ENCODE results near the gene MFAP3. TPM values are rescaled to one million over a fixed set of nuclear protein-coding genes. Genes with fewer than 3 reads are reported as not detected.

Gene MFAP3
- total and polyA plus RNA-seq, 2 donors (not counting 3 experiments of a cell fraction or from before 2014, with no cell fraction given): 19.5 to 35.3 TPM

DNA sequence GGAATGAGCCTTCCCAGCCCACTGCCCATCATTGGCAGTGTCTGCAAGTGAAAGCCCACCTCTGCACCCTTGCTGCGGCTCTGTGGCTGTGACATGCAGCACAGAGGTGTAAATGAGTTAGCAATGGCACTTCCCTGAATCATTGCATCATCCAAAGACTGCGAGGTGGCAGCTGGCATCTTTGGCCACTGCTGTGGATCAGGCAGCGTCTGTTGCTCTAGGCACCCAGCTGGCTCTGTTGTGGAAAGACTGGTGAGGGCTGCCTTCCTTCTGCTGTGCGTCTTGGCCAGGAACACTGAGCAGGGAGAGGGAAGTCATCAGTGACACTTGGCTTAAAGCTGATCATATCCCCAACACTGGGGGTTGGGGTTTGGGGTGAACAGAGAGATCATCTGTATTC lies 64.5 kb downstream of the MFAP3 start:
- H3K4me2 ChIP-seq (ENCODE audit: insufficient read depth, low read length): no peak overlapping the region
- no peak overlapping the region for H3K4me3 ChIP-seq (replicated peaks in 1 of 3; ENCODE audit: insufficient read depth in 1 of 3, low read depth in 1 of 3, low read length in 3 of 3)
- no peaks in the 10 kb centered on the region for H4K20me1 ChIP-seq (replicated peaks; ENCODE audit: control insufficient read depth, extremely low read depth, insufficient read depth, low read length)
- ChIA-PET CTCF (interaction anchor here (0.7 to 2.0 kb wide), 4 partner anchors 11 to 418 kb away, joined by 3 to 4 read pairs (median 3); no protein-coding TSS in a partner anchor), POLR2A (no interaction called here)
- FAIRE-seq (no peak), DNase-seq (ENCODE audit: low read depth, low spot score) (no peak)
- H3K9ac ChIP-seq (replicated peaks; ENCODE audit: extremely low read depth, insufficient read depth, low read length): no peak overlapping the region
- intact Hi-C loops (cut with micrococcal nuclease): no loop called here
- no peak for TF ChIP-seq JUN (IDR thresholded peaks at IDR 0.05; ENCODE audit: borderline replicate concordance, insufficient read depth, insufficient read length, low read depth)
- no peak for TF ChIP-seq EZH2 (IDR thresholded peaks at IDR 0.05; ENCODE audit: borderline replicate concordance, low read depth, low read length, severe bottlenecking)
- no peak for TF ChIP-seq FOS (IDR thresholded peaks at IDR 0.05; ENCODE audit: borderline replicate concordance, insufficient read depth, low read length)
- TF ChIP-seq POLR2A (IDR thresholded peaks at IDR 0.05; ENCODE audit: low read depth, low read length): no peak
- TF ChIP-seq GATA2 (IDR thresholded peaks at IDR 0.05; ENCODE audit: insufficient read depth, insufficient read length, low read depth, low read length): no peak
- no peak for TF ChIP-seq MYC (IDR thresholded peaks at IDR 0.05; ENCODE audit: low read depth, low read length)
- TF ChIP-seq POLR2AphosphoS5 (IDR thresholded peaks at IDR 0.05; ENCODE audit: insufficient read depth, low read depth, low read length): no peak
- TF ChIP-seq, protein P1, sequence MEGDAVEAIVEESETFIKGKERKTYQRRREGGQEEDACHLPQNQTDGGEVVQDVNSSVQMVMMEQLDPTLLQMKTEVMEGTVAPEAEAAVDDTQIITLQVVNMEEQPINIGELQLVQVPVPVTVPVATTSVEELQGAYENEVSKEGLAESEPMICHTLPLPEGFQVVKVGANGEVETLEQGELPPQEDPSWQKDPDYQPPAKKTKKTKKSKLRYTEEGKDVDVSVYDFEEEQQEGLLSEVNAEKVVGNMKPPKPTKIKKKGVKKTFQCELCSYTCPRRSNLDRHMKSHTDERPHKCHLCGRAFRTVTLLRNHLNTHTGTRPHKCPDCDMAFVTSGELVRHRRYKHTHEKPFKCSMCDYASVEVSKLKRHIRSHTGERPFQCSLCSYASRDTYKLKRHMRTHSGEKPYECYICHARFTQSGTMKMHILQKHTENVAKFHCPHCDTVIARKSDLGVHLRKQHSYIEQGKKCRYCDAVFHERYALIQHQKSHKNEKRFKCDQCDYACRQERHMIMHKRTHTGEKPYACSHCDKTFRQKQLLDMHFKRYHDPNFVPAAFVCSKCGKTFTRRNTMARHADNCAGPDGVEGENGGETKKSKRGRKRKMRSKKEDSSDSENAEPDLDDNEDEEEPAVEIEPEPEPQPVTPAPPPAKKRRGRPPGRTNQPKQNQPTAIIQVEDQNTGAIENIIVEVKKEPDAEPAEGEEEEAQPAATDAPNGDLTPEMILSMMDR (IDR thresholded peaks at IDR 0.05; ENCODE audit: extremely low read depth in 1 of 2, insufficient read depth in 1 of 2, low read depth in 1 of 2, low read length in 2 of 2): no peak
- TF ChIP-seq, protein P2, sequence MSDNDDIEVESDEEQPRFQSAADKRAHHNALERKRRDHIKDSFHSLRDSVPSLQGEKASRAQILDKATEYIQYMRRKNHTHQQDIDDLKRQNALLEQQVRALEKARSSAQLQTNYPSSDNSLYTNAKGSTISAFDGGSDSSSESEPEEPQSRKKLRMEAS (IDR thresholded peaks at IDR 0.05; ENCODE audit: insufficient read depth, insufficient read length): no peak
- no peaks in the 10 kb centered on the region for H3K9me1 ChIP-seq (replicated peaks; ENCODE audit: control insufficient read depth, extremely low read depth, insufficient read depth, low read length)
- H3K79me2 ChIP-seq (ENCODE audit: control insufficient read depth, insufficient read depth, low read length): no peaks in the 10 kb centered on the region
- H3K9me3 ChIP-seq (replicated peaks; ENCODE audit: control insufficient read depth, insufficient read depth, low read length): no peaks in the 10 kb centered on the region
- H3K4me1 ChIP-seq (ENCODE audit: control insufficient read depth, extremely low read depth, insufficient read depth, low read length): no peaks in the 10 kb centered on the region
- H2AFZ ChIP-seq (ENCODE audit: low read depth, low read length): no peak overlapping the region
- dilution Hi-C loops (cut with MboI; ENCODE audit: extremely low pct_ligation_motif_present, low sequenced_read_pairs): no loop called here
- no peaks in the 10 kb centered on the region for H3K36me3 ChIP-seq (ENCODE audit: control insufficient read depth in 2 of 2, extremely low read depth in 1 of 2, insufficient read depth in 2 of 2, low read length in 2 of 2)
- no TSS peak for BruUV-seq (replicated peaks)
- peaks cover 3 to 8% of the 10 kb centered on the region in 2 experiments for H3K27me3 ChIP-seq (ENCODE audit: control insufficient read depth in 2 of 2, insufficient read depth in 2 of 2, low read length in 2 of 2)
- no peak overlapping the region for H3K27ac ChIP-seq (ENCODE audit: insufficient read depth, low read depth, low read length)

Other genes starting within 250 kb of the MFAP3 start
- 26.6 and 31.3 TPM in 2 replicates for gene FAM114A2, start 57 bp upstream of the MFAP3 start, total RNA-seq
- 7.7 and 9.6 TPM in 2 replicates for gene FAM114A2, start 57 bp upstream of the MFAP3 start, polyA plus RNA-seq
- 77.6 and 85.1 TPM in 2 replicates for gene GALNT10, start 151.8 kb downstream of the MFAP3 start, total RNA-seq
- gene GALNT10, start 151.8 kb downstream of the MFAP3 start, polyA plus RNA-seq: 58.1 and 70.2 TPM in 2 replicates